COLO668 (cell line): ENCODE measurements around the gene HHIP.

Experiments used
- DNase-seq: peaks from one replicate; lab custom pipeline; 2025; ENCODE audit not compliant: unreplicated experiment; lab: John Stamatoyannopoulos, UW

The HHIP gene, protein sequence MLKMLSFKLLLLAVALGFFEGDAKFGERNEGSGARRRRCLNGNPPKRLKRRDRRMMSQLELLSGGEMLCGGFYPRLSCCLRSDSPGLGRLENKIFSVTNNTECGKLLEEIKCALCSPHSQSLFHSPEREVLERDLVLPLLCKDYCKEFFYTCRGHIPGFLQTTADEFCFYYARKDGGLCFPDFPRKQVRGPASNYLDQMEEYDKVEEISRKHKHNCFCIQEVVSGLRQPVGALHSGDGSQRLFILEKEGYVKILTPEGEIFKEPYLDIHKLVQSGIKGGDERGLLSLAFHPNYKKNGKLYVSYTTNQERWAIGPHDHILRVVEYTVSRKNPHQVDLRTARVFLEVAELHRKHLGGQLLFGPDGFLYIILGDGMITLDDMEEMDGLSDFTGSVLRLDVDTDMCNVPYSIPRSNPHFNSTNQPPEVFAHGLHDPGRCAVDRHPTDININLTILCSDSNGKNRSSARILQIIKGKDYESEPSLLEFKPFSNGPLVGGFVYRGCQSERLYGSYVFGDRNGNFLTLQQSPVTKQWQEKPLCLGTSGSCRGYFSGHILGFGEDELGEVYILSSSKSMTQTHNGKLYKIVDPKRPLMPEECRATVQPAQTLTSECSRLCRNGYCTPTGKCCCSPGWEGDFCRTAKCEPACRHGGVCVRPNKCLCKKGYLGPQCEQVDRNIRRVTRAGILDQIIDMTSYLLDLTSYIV

GRCh38 chr4:144645631-144646522, at the start of gene HHIP:
Gene HHIP, plus strand, starts transcription at chr4:144646156. Its CDS starts 520 bp downstream, at chr4:144646676.
- peak; percentile 77 for DNase-seq

- no peak for DNase-seq
These were observed 48.8 kb upstream of the HHIP start for GRCh38 chr4:144597171-144597570.

DNA sequence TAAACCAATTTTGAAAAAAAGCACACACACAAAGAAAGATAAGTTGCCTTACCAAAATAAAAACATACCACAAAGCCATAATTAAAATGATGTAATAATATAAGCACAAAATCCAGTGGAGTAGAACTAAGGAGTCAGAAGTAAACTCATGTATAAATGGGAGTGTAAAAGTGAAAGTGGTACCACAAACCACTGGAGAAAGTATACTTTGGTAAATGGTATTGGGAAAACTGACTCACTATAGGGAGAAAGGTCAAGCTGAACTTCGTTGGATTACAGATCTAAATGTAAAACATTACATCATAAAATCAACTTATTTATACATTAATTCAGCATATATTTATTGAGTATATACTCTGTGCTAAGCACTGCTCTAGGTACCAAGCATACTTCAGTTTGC, 46.3 kb upstream of the HHIP start:
- DNase-seq: no peak

DNA sequence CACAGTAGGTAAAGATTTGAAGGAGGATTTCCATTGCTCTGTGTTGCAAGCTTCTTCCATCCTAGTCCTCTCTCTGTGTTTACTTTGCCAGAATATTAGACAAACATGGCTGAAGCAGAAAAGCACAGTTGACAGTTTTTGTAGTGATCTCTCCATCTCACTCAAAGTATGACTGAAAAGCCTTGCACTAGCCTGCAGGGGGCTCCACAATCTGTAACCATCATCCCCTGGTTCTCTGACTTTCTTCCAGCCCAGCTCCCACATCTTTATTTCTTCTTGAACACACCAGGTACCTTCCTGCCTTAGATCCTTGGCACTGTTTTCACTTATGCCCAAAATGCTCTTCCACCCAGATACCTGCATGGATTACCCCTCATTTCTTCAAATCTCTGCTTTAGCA, 34.1 kb upstream of the HHIP start:
- no peak for DNase-seq

- DNase-seq: no peak
These were observed 30.9 kb upstream of the HHIP start for GRCh38 chr4:144614850-144615585.

- no peak for DNase-seq
These were observed 24.3 kb upstream of the HHIP start for GRCh38 chr4:144621681-144622080.

DNA sequence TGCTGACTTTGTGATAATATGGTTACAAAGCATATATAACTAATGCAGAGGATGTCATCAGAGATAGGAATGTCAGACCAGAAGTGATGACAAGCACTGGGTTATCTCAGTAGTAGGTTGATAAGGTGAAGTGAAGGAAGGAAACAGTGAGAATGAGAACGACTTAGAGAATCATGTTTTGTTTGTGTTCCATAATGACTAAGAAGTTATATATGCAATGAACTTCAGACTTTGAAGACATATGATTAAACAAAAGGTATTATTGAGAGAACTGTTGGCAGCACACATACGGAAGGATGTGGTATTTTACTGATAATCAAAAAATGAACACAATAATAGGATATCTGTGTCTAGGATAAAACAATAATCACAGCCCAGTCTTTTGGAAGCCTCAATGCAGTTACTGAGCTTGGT, 18.3 kb upstream of the HHIP start:
- no peak for DNase-seq

GRCh38 chr4:144633215-144633614, 12.7 kb upstream of the HHIP start:
- no peak for DNase-seq

DNA sequence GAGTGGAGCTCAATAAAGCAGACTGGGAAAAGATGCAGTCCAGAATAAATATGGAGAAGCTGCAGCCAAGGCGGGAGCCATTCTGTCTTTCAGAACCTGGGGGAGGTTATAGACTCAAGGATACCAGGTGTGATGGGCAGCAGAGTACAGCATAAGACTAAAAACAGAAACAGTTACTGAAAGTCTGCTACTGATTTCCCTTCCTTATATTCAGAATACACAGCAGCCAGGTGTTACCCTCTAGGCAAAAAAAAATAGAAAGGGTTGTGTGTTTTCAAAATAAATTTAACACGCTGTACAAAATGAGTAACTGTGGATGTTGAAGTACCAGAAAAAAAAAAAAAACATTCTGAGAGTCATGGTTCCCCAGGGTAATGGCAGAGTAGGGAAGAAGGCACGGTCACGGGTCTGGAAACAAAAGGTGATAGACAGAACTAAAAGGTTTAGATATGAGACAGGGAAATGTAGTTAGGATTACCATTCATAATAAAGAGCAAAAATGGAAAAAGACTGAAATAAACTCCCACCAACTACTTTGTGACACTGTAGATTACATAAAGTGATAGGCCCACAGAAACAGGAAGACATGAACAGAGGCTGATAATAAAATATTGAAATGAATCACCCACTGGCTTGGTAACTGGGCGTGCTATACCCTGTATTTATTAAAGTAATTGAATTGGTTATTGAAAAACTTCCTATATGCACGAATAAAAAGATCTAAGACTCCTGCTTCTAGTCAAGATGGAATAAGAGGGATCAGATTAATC, 10.8 kb upstream of the HHIP start:
- DNase-seq: no peak

- no peak for DNase-seq
These were observed 1.4 kb upstream of the HHIP start for GRCh38 chr4:144644368-144645101.

DNA sequence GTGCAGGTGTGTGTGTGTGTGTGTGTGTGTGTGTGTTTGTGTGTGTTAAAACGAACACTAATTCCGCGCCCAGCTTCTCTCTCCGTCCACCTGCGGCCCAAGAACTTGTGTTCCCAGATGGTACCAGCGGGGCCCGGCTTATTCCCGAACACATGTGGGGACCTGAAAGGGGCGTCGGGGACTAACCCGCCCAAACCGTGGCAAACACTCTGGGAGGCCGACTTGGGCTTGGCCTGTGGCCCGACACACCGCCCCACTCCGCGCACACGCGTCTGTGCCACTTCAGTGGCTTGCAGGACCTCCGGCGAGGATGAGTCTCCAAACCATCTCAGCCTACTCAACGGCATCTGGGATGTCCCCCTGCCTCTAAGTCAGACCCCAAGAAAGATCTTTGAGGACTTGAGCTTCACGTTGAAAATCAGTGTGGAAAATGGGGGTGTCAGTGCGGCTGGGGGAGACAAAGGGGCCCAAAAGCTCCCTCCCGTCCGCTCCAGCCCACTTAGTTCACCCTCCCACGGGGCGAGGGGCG, 790 bp upstream of the HHIP start:
- DNase-seq: peak; percentile 27

- peak; percentile 55 for DNase-seq
These were observed 653 bp downstream of the HHIP start for GRCh38 chr4:144646523-144647094.

DNA sequence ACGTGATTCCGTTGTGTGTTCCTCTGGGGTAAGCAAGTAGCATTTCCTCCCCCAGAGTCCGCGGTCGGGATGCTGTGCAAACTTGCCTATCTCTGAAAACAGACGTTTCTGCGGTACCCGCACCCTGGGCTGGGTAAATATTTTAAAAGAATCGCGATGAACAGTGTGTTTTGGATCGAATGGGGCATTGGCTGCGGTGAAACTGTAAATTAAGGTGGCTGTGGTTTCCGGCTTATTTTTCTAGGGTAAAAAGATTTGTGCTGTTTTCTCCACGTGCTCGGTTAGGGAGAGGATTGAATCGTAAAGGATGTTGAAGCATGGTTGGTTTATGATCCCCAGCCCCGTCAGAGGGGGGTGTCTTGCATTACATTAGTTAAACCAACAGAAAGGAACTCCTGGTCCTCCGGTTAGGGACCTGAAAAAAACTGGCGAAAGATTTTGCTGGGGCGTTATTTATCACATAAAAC, 1.2 kb downstream of the HHIP start:
- peak; percentile 56 for DNase-seq

- no peak for DNase-seq
These were observed 1.6 kb downstream of the HHIP start for GRCh38 chr4:144647590-144647989.

- no peak for DNase-seq
These were observed 2.1 kb downstream of the HHIP start for GRCh38 chr4:144648042-144648441.

DNA sequence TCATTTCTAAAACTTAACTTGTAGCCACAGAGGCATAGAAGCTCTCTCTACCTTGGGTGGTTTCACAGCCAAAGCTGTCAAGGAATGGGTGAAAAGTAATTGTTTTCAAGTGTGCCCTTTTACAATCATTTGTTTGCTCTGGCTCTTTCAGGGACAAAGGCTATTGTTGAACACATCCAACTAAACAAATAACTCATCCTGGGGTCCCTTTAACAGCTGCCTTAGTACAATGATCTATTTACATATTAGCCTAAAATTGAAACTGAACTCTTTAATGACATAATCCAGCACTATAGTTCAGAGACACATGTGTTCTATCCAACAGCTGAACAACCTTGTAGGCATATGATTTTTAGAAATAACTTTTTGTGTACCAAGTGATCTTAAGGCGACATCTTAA, 3.7 kb downstream of the HHIP start:
- peak; percentile 32 for DNase-seq

DNA sequence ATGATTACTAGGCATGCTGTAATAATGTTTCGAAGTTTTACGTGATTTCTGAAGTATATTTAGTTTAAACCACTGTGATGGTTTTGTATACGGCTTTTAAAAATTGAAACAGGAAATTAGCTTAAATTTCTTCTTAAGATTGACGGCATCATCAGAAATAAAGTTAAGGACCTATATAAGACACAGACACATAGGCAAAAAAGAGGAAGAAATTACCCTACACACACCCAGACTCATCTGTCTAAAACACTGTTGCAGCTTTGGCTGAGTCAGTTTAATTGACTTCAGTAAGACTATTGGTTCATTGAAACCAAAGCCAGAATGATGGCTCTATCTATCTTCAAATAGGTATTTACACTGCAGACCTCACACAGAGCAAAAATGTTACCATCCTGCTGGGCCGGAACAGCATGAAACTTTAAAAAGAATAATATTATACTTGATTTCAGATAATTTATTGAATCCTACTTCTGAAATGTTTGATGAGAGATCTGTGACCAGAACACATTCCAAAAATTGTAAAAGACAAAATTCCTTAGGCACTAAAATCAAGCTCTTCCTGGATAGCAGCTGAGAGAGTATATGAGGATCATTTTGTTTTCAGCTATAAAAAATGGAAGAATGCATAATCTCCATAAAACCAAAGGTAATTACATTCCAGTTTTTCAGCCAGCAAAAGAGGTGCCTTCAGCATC, 4.5 kb downstream of the HHIP start:
- no peak for DNase-seq
